Measurements from ENCODE around the gene ABCF3.

Gene ABCF3

DNA sequence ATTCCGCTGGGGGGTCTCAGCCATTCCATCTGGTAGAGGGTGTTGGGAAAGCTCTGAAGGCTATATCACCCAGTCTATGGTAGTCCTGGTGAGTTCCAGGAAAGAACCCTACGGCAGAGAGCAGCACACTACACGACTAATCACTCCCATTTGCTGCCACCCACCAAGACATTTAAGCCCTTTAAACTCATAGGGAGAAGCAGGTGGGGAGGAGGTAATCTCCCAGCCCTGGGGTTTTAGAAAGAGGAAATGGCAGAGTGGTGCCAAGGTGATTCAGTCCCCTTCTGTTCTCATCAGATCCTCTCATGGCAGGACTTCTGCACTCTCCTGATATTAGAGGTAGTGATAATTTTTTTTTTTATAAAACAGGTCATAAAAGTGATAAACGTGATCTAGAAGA is 32.8 kb downstream of the ABCF3 start:
- Histone ChIP-seq H3K9ac (ENCODE audit: low read length) (no peak overlapping the region), H3K36me3 (ENCODE audit: control insufficient read depth, insufficient read depth, low read length) (no peaks in the 10 kb centered on the region), H3K9me3 (ENCODE audit: control insufficient read depth, insufficient read depth, low read depth, low read length) (no peaks in the 10 kb centered on the region), H3K27me3 (ENCODE audit: control insufficient read depth, insufficient read depth, low read length) (no peaks in the 10 kb centered on the region), H3K4me3 (ENCODE audit: low read depth, low read length) (no peak overlapping the region), H3K27ac (ENCODE audit: low read depth, low read length) (no peak overlapping the region), H3K4me1 (ENCODE audit: control insufficient read depth, insufficient read depth, low read length) (no peaks in the 10 kb centered on the region)

DNA sequence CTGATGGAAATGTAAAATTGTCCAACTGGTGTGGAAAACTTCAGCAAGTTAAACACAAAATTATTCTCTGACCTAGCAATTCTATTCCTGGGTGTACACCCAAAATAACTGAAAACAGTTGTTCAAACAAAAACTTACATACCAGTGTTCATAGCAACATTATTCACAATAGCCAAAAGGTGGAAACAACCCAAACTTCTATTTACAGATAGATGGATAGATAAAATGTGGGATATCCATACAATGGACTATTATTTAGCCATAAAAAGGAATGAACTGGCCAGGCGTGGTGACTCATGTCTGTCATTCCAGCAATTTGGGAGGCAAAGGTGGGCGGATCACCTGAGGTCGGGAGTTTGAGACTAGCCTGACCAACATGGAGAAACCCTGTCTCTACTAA is 36.5 kb downstream of the ABCF3 start:
- H3K36me3 ChIP-seq (ENCODE audit: control insufficient read depth, insufficient read depth, low read length), result no peaks in the 10 kb centered on the region
- no peaks in the 10 kb centered on the region for H3K4me1 ChIP-seq (ENCODE audit: control insufficient read depth, insufficient read depth, low read length)
- H3K9ac ChIP-seq (ENCODE audit: low read length), result no peak overlapping the region
- H3K27ac ChIP-seq (ENCODE audit: low read depth, low read length), result no peak overlapping the region
- H3K9me3 ChIP-seq (ENCODE audit: control insufficient read depth, insufficient read depth, low read depth, low read length), result no peaks in the 10 kb centered on the region
- no peak overlapping the region for H3K4me3 ChIP-seq (ENCODE audit: low read depth, low read length)
- peaks cover 7% of the 10 kb centered on the region for H3K27me3 ChIP-seq (ENCODE audit: control insufficient read depth, insufficient read depth, low read length)

DNA sequence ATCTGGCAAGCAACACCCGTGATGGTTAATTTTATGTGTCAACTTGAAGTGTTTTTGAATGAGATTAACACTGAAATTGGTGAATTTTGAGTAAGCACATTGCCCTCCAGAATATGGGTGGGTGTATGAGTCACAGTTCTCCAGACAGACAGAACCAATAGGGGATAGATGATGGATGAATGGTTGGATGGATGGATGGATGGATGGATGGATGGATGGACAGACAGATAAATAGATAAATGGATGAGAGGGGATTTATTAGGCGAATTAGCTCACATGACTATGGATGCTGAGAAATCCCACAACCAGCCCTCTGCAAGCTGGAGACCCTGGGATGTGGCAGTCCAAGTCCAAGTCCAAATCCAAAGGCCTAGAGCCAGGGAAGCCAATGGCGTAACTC is 37.9 kb downstream of the ABCF3 start:
- Histone ChIP-seq H3K36me3 (ENCODE audit: control insufficient read depth, insufficient read depth, low read length) (no peaks in the 10 kb centered on the region), H3K9me3 (ENCODE audit: control insufficient read depth, insufficient read depth, low read depth, low read length) (no peaks in the 10 kb centered on the region), H3K27ac (ENCODE audit: low read depth, low read length) (no peak overlapping the region), H3K4me3 (ENCODE audit: low read depth, low read length) (no peak overlapping the region), H3K27me3 (ENCODE audit: control insufficient read depth, insufficient read depth, low read length) (peaks cover 21% of the 10 kb centered on the region), H3K4me1 (ENCODE audit: control insufficient read depth, insufficient read depth, low read length) (no peaks in the 10 kb centered on the region; the same call in 1 of the 2 replicates), H3K9ac (ENCODE audit: low read length) (no peak overlapping the region)

DNA sequence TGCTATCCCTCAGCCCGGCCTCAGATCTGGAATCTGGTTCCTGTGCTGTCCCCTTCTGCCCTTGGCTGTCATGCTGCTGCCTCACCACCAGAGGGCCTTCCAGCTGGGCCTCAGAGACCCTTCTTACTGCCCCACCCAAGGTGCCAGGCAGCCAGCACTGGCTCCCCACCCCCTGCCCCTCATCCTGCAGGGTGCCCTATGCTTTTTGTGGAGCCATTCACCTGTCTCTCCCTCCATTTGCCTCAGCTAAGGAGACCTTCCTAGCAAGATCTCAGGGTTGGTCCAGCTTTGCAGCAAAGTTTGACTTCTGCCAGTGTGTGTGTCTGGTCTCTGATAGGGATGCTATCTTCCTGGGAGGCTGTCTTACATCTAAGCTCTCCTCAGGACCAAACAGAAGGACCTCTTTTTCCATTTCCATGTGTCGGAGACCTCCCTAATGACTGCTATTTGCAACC is 41.5 kb downstream of the ABCF3 start:
- Histone ChIP-seq H3K9ac (ENCODE audit: low read length) (no peak overlapping the region), H3K4me3 (ENCODE audit: low read depth, low read length) (no peak overlapping the region), H3K27me3 (ENCODE audit: control insufficient read depth, insufficient read depth, low read length) (peaks cover 57% of the 10 kb centered on the region), H3K27ac (ENCODE audit: low read depth, low read length) (no peak overlapping the region), H3K36me3 (ENCODE audit: control insufficient read depth, insufficient read depth, low read length) (no peaks in the 10 kb centered on the region), H3K4me1 (ENCODE audit: control insufficient read depth, insufficient read depth, low read length) (no peaks in the 10 kb centered on the region; the same call in 1 of the 2 replicates), H3K9me3 (ENCODE audit: control insufficient read depth, insufficient read depth, low read depth, low read length) (no peaks in the 10 kb centered on the region)

DNA sequence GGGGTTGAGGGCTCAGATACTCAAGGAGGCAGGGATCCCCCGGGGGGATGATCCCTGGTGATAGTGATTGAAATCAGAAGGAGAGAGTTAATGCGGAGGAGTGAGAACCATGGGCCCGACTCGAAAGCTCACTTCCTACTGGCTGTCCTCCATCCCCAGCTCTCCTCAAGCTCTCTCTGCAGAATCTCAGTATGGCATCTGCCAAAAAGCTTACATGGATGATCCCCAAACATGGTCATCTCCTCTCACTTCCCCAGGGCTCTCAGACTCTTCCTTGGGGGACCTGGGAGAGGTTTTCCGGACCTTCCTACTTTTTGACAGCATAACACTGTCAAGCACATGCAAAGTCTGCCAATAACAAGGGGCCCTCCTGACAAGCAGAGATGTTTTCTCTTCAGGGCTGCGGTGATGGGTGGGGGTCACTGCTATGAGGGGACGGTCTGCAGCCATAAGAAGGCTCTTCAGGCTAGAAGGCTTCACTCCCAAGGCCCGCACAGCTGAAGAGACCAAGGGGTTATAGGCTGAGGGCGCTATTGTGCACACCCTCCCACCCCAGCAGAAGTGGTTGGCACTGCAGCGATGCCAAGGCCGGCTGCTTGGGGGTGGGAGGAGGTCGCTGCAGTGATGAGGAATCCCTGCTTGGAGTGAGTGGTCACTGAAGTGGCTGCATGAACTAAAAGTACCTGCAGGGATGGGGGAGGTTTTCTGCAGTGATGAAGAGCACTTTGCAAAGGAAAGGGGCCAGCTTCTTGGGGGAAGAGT is 42.6 kb downstream of the ABCF3 start:
- Histone ChIP-seq H3K9me3 (ENCODE audit: control insufficient read depth, insufficient read depth, low read depth, low read length) (no peaks in the 10 kb centered on the region), H3K36me3 (ENCODE audit: control insufficient read depth, insufficient read depth, low read length) (no peaks in the 10 kb centered on the region), H3K4me1 (ENCODE audit: control insufficient read depth, insufficient read depth, low read length) (no peaks in the 10 kb centered on the region; the same call in 1 of the 2 replicates), H3K27ac (ENCODE audit: low read depth, low read length) (no peak overlapping the region), H3K27me3 (ENCODE audit: control insufficient read depth, insufficient read depth, low read length) (peaks cover 68% of the 10 kb centered on the region), H3K4me3 (ENCODE audit: low read depth, low read length) (peak overlapping the region; percentile 69), H3K9ac (ENCODE audit: low read length) (no peak overlapping the region)

- Histone ChIP-seq H3K36me3 (ENCODE audit: control insufficient read depth, insufficient read depth, low read length) (no peaks in the 10 kb centered on the region), H3K27me3 (ENCODE audit: control insufficient read depth, insufficient read depth, low read length) (peaks cover 77% of the 10 kb centered on the region), H3K4me3 (ENCODE audit: low read depth, low read length) (peak within 1 kb of the TSS; percentile 69), H3K4me1 (ENCODE audit: control insufficient read depth, insufficient read depth, low read length) (no peaks in the 10 kb centered on the region; the same call in 1 of the 2 replicates), H3K27ac (ENCODE audit: low read depth, low read length) (no peak within 1 kb of the TSS), H3K9ac (ENCODE audit: low read length) (no peak within 1 kb of the TSS), H3K9me3 (ENCODE audit: control insufficient read depth, insufficient read depth, low read depth, low read length) (no peaks in the 10 kb centered on the region)
Observed at GRCh38 chr3:184229394-184230080, 43.5 kb downstream of the ABCF3 start, which contains the start of gene VWA5B2. TSS of gene VWA5B2 (plus strand) at chr3:184229585. CDS start at chr3:184230529, 944 bp downstream.

DNA sequence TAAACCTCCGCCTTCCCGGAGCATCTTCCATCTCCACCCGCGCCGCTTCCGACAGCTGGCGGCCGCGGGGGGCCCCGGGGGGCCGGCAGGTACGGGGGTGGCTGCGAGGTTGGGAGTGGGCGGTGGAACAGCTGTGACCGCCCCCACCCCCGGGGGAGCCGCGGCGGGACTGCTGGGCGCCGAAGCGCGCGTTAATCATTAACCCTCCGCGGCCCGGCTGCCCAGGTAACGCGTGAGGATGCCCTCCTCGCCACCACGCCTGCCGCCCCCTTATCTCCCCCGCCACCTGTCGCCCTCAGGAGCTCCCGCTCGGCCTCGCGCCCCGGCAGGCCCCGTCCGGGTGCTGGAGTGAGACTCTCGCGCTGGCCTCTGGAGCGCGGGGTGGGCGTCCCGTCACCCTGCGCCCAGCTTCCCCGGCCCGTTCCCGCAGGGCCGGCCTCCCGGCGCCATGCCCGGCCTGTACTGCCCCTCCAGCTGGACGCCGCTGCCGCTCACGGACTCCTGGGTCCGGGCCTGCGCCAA is 44.1 kb downstream of the ABCF3 start:
- Histone ChIP-seq H3K9ac (ENCODE audit: low read length) (no peak overlapping the region), H3K9me3 (ENCODE audit: control insufficient read depth, insufficient read depth, low read depth, low read length) (no peaks in the 10 kb centered on the region), H3K4me1 (ENCODE audit: control insufficient read depth, insufficient read depth, low read length) (no peaks in the 10 kb centered on the region; the same call in 1 of the 2 replicates), H3K4me3 (ENCODE audit: low read depth, low read length) (peak overlapping the region; percentile 69), H3K27ac (ENCODE audit: low read depth, low read length) (no peak overlapping the region), H3K27me3 (ENCODE audit: control insufficient read depth, insufficient read depth, low read length) (peaks cover 81% of the 10 kb centered on the region), H3K36me3 (ENCODE audit: control insufficient read depth, insufficient read depth, low read length) (no peaks in the 10 kb centered on the region)

- no peak overlapping the region for H3K27ac ChIP-seq (ENCODE audit: low read depth, low read length)
- H3K27me3 ChIP-seq (ENCODE audit: control insufficient read depth, insufficient read depth, low read length), result peaks cover 81% of the 10 kb centered on the region
- no peaks in the 10 kb centered on the region; the same call in 1 of the 2 replicates for H3K4me1 ChIP-seq (ENCODE audit: control insufficient read depth, insufficient read depth, low read length)
- no peak overlapping the region for H3K9ac ChIP-seq (ENCODE audit: low read length)
- H3K4me3 ChIP-seq (ENCODE audit: low read depth, low read length), result peak overlapping the region; percentile 69
- H3K36me3 ChIP-seq (ENCODE audit: control insufficient read depth, insufficient read depth, low read length), result no peaks in the 10 kb centered on the region
- no peaks in the 10 kb centered on the region for H3K9me3 ChIP-seq (ENCODE audit: control insufficient read depth, insufficient read depth, low read depth, low read length)
Observed at GRCh38 chr3:184230603-184231528, 44.9 kb downstream of the ABCF3 start.

DNA sequence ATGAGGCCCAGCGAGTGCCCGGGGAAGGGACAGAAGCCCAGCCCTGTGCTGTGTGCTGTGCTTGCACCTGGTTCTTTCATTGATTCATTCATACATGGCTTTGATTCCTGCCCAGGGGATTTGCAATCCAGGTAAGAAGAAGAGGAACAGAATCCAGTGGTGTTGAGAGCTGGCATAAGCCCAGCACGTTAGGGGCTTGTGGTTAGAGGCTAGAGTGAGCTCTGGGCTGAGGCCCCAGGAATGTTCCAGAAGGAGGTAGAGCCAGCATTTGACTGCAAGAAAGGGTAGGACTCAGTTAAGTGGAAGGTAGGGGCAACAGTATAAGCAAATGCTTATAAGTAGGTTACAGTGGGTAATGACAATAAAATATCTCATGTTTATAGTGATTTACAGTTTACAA is 45.7 kb downstream of the ABCF3 start:
- no peaks in the 10 kb centered on the region; the same call in 1 of the 2 replicates for H3K4me1 ChIP-seq (ENCODE audit: control insufficient read depth, insufficient read depth, low read length)
- no peak overlapping the region for H3K27ac ChIP-seq (ENCODE audit: low read depth, low read length)
- peaks cover 81% of the 10 kb centered on the region for H3K27me3 ChIP-seq (ENCODE audit: control insufficient read depth, insufficient read depth, low read length)

GRCh38 chr3:184233127-184233843 is 47.3 kb downstream of the ABCF3 start:
- H3K4me1 ChIP-seq (ENCODE audit: control insufficient read depth, insufficient read depth, low read length), result no peaks in the 10 kb centered on the region; the same call in 1 of the 2 replicates
- no peaks in the 10 kb centered on the region for H3K36me3 ChIP-seq (ENCODE audit: control insufficient read depth, insufficient read depth, low read length)
- no peak overlapping the region for H3K9ac ChIP-seq (ENCODE audit: low read length)
- H3K27me3 ChIP-seq (ENCODE audit: control insufficient read depth, insufficient read depth, low read length), result peaks cover 66% of the 10 kb centered on the region
- no peak overlapping the region for H3K4me3 ChIP-seq (ENCODE audit: low read depth, low read length)
- H3K27ac ChIP-seq (ENCODE audit: low read depth, low read length), result no peak overlapping the region
- H3K9me3 ChIP-seq (ENCODE audit: control insufficient read depth, insufficient read depth, low read depth, low read length), result no peaks in the 10 kb centered on the region

More for the DNA sequence above, 45.7 kb downstream of the ABCF3 start:
- H3K36me3 ChIP-seq (ENCODE audit: control insufficient read depth, insufficient read depth, low read length), result no peaks in the 10 kb centered on the region
- no peaks in the 10 kb centered on the region for H3K9me3 ChIP-seq (ENCODE audit: control insufficient read depth, insufficient read depth, low read depth, low read length)
- no peak overlapping the region for H3K9ac ChIP-seq (ENCODE audit: low read length)
- no peak overlapping the region for H3K4me3 ChIP-seq (ENCODE audit: low read depth, low read length)

All from HUES6 (cell line).